ENCODE measurements around the gene CCDC171. TPM values are rescaled to one million over a fixed set of nuclear protein-coding genes. Genes with fewer than 3 reads are reported as not detected.
"Not testable (repeated sequence)": the region's sequence is repeated elsewhere in the genome, so short reads cannot be mapped to it uniquely, and the experiment has no call there.

CCDC171 gene
- total and polyA plus RNA-seq, 5 donors, result 0.61 to 3.4 (median 2.6) TPM

GRCh38 chr9:15764131-15764530 lies 211.3 kb downstream of the CCDC171 start:
- Histone ChIP-seq H3K27ac (ENCODE audit: low read length) (no peak overlapping the region), H3K4me3 (ENCODE audit: low read length) (no peak overlapping the region), H3K9me3 (ENCODE audit: control insufficient read depth, low read length) (no peaks in the 10 kb centered on the region), H3K27me3 (ENCODE audit: control insufficient read depth, insufficient read depth) (no peaks in the 10 kb centered on the region), H3K4me1 (ENCODE audit: control insufficient read depth, insufficient read depth, low read length) (no peaks in the 10 kb centered on the region)
- ATAC-seq (no peak), DNase-seq (no peak)
- intact Hi-C loops (cut with DNase I), result no loop called here
- 86% methylated on average over 2 of the region's 2 CpGs for WGBS

DNA sequence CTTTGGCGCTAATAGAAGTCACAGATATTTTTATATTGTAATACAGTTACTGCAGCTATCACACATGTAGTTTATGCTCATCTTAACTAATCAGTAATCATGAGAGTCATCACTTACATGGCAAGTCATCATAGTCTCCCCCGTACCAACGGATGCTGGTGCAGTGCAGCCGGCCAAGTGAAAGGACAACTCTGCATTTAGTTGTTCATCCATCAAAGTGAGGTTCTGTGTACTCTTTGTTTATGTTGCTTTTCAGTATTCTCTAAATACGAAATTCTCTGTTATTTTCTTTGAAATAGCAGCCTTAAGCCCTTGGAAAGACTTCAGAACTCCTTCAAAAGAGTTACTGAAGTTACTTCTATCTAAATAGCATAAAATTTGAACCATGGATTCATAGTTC lies 216.7 kb downstream of the CCDC171 start:
- no peak overlapping the region for H3K27ac ChIP-seq (ENCODE audit: low read length)
- DNase-seq (no peak), ATAC-seq (no peak)
- H3K4me1 ChIP-seq (ENCODE audit: control insufficient read depth, insufficient read depth, low read length), result no peaks in the 10 kb centered on the region
- H3K27me3 ChIP-seq (ENCODE audit: control insufficient read depth, insufficient read depth), result no peaks in the 10 kb centered on the region
- H3K4me3 ChIP-seq (ENCODE audit: low read length), result no peak overlapping the region
- 64% methylated on average over 5 of the region's 5 CpGs for whole genome bisulfite sequencing
- intact Hi-C loops (cut with DNase I), result no loop called here
- no peaks in the 10 kb centered on the region for H3K9me3 ChIP-seq (ENCODE audit: control insufficient read depth, low read length)

GRCh38 chr9:15778861-15779260 lies 226.0 kb downstream of the CCDC171 start:
- Histone ChIP-seq H3K27me3 (ENCODE audit: control insufficient read depth, insufficient read depth) (no peaks in the 10 kb centered on the region), H3K27ac (ENCODE audit: low read length) (no peak overlapping the region), H3K4me1 (ENCODE audit: control insufficient read depth, insufficient read depth, low read length) (no peaks in the 10 kb centered on the region), H3K4me3 (ENCODE audit: low read length) (no peak overlapping the region), H3K9me3 (ENCODE audit: control insufficient read depth, low read length) (no peaks in the 10 kb centered on the region)
- no peak for ATAC-seq
- no peak for DNase-seq
- intact Hi-C loops (cut with DNase I), result no loop called here
- WGBS, result 82% methylated on average over 5 of the region's 5 CpGs

GRCh38 chr9:15782106-15782505 lies 229.3 kb downstream of the CCDC171 start:
- Histone ChIP-seq H3K9me3 (ENCODE audit: control insufficient read depth, low read length) (no peaks in the 10 kb centered on the region), H3K4me1 (ENCODE audit: control insufficient read depth, insufficient read depth, low read length) (no peaks in the 10 kb centered on the region), H3K27me3 (ENCODE audit: control insufficient read depth, insufficient read depth) (no peaks in the 10 kb centered on the region), H3K27ac (ENCODE audit: low read length) (no peak overlapping the region), H3K4me3 (ENCODE audit: low read length) (no peak overlapping the region)
- WGBS, result 89% methylated on average over 5 of the region's 5 CpGs
- ATAC-seq (no peak), DNase-seq (no peak)
- intact Hi-C loops (cut with DNase I), result no loop called here

DNA sequence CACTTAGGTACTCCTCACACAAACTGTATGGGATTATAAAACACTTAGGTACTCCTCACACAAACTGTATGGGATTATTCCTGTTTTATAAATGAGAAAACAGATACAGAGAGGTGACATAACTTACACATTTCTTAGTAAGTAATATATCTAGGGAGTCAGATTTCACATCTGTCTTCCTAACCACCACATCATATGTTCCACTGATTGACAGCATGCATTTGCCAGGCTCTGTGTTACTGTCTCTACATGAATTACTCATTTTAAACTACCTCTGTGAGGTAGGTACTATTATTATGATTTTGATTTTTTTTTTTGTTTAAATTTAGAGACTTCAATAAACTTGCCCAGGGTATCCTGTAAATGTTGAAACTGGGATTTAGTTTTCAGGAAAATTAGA lies 232.7 kb downstream of the CCDC171 start:
- Histone ChIP-seq H3K27me3 (ENCODE audit: control insufficient read depth, insufficient read depth) (no peaks in the 10 kb centered on the region), H3K4me1 (ENCODE audit: control insufficient read depth, insufficient read depth, low read length) (no peaks in the 10 kb centered on the region), H3K4me3 (ENCODE audit: low read length) (no peak overlapping the region), H3K9me3 (ENCODE audit: control insufficient read depth, low read length) (no peaks in the 10 kb centered on the region), H3K27ac (ENCODE audit: low read length) (no peak overlapping the region)
- intact Hi-C loops (cut with DNase I), result no loop called here
- no peak for ATAC-seq
- DNase-seq, result no peak

- Histone ChIP-seq H3K27me3 (ENCODE audit: control insufficient read depth, insufficient read depth) (no peaks in the 10 kb centered on the region), H3K4me1 (ENCODE audit: control insufficient read depth, insufficient read depth, low read length) (no peaks in the 10 kb centered on the region), H3K9me3 (ENCODE audit: control insufficient read depth, low read length) (no peaks in the 10 kb centered on the region), H3K27ac (ENCODE audit: low read length) (no peak overlapping the region), H3K4me3 (ENCODE audit: low read length) (no peak overlapping the region)
- DNase-seq (no peak), ATAC-seq (no peak)
- 60% methylated on average over 3 of the region's 3 CpGs for WGBS
- intact Hi-C loops (cut with DNase I), result no loop called here
Observed at GRCh38 chr9:15786616-15787015, 233.8 kb downstream of the CCDC171 start.

GRCh38 chr9:15810219-15810899 lies 257.5 kb downstream of the CCDC171 start:
- H3K27me3 ChIP-seq (ENCODE audit: control insufficient read depth, insufficient read depth); H3K4me1 ChIP-seq (ENCODE audit: control insufficient read depth, insufficient read depth, low read length); H3K9me3 ChIP-seq (ENCODE audit: control insufficient read depth, low read length); H3K4me3 ChIP-seq (ENCODE audit: low read length); ATAC-seq; H3K27ac ChIP-seq (ENCODE audit: low read length); intact Hi-C loops (cut with DNase I): not testable (repeated sequence)
- WGBS, result 94% methylated on average over 34 of the region's 34 CpGs
- DNase-seq, result peak; percentile 12 to 56 (median 33)

GRCh38 chr9:15813076-15813475 lies 260.2 kb downstream of the CCDC171 start:
- no peak for DNase-seq
- ATAC-seq, result no peak
- intact Hi-C loops (cut with DNase I), result no loop called here
- Histone ChIP-seq H3K27me3 (ENCODE audit: control insufficient read depth, insufficient read depth) (no peaks in the 10 kb centered on the region), H3K9me3 (ENCODE audit: control insufficient read depth, low read length) (no peaks in the 10 kb centered on the region), H3K27ac (ENCODE audit: low read length) (no peak overlapping the region), H3K4me3 (ENCODE audit: low read length) (no peak overlapping the region), H3K4me1 (ENCODE audit: control insufficient read depth, insufficient read depth, low read length) (no peaks in the 10 kb centered on the region)
- 90% methylated on average over 2 of the region's 2 CpGs for WGBS

- Histone ChIP-seq H3K4me1 (ENCODE audit: control insufficient read depth, insufficient read depth, low read length) (no peaks in the 10 kb centered on the region), H3K4me3 (ENCODE audit: low read length) (no peak overlapping the region), H3K9me3 (ENCODE audit: control insufficient read depth, low read length) (no peaks in the 10 kb centered on the region), H3K27me3 (ENCODE audit: control insufficient read depth, insufficient read depth) (no peaks in the 10 kb centered on the region), H3K27ac (ENCODE audit: low read length) (no peak overlapping the region)
- ATAC-seq, result no peak
- intact Hi-C loops (cut with DNase I), result no loop called here
- DNase-seq, result no peak
- WGBS, result 71% methylated on average over 4 of the region's 4 CpGs
Observed at GRCh38 chr9:15824310-15824709, 271.5 kb downstream of the CCDC171 start.

DNA sequence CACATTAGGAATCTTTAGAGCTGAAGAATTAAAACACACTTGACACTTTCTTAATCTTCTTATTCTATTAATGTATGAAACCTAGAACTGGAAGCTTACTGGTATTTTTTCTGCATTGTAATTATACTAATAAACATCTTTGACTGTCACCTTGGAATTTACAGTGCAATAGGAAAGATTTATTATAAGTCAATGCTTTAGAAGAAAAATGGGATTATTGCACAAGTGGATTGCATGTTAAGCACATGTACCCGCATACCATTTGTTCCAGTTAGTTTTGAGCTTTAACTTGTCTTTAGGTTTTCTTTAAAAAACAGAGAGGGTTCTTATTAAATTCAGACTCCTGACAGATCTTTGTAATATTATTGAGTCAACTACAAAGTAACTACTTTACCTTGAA lies 278.5 kb downstream of the CCDC171 start:
- Histone ChIP-seq H3K4me1 (ENCODE audit: control insufficient read depth, insufficient read depth, low read length) (no peaks in the 10 kb centered on the region), H3K27me3 (ENCODE audit: control insufficient read depth, insufficient read depth) (no peaks in the 10 kb centered on the region), H3K27ac (ENCODE audit: low read length) (no peak overlapping the region), H3K4me3 (ENCODE audit: low read length) (no peak overlapping the region), H3K9me3 (ENCODE audit: control insufficient read depth, low read length) (no peaks in the 10 kb centered on the region)
- WGBS, result 94% methylated on average over 1 of the region's 1 CpG
- ATAC-seq, result no peak
- no peak for DNase-seq
- intact Hi-C loops (cut with DNase I), result no loop called here

DNA sequence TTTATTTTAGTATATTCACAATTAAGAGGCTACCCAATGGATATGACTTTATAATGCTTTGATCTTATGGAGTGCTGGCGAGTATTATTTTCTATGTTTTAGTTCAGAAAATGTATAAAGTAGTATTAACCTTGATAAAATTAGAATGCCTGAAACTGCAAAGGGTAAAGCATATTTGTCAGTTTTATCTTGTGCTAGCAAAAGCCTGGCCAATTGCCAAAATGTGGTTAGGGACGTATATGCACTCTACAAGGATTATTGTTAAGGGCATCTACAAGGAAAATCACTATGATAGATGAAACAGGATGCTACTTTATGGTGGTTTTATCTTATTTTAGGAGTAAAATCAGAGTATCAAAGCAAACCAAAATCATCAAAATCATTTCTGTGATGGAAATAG lies 281.7 kb downstream of the CCDC171 start:
- intact Hi-C loops (cut with DNase I), result no loop called here
- Histone ChIP-seq H3K27ac (ENCODE audit: low read length) (no peak overlapping the region), H3K9me3 (ENCODE audit: control insufficient read depth, low read length) (no peaks in the 10 kb centered on the region), H3K4me1 (ENCODE audit: control insufficient read depth, insufficient read depth, low read length) (no peaks in the 10 kb centered on the region), H3K27me3 (ENCODE audit: control insufficient read depth, insufficient read depth) (no peaks in the 10 kb centered on the region), H3K4me3 (ENCODE audit: low read length) (no peak overlapping the region)
- no peak for DNase-seq
- ATAC-seq, result no peak
- WGBS, result 57% methylated on average over 2 of the region's 2 CpGs

- intact Hi-C loops (cut with DNase I), result no loop called here
- no peak overlapping the region for H3K4me3 ChIP-seq (ENCODE audit: low read length)
- H3K27ac ChIP-seq (ENCODE audit: low read length), result no peak overlapping the region
- DNase-seq, result no peak
- WGBS, result 1% methylated on average over 4 of the region's 4 CpGs
- H3K4me1 ChIP-seq (ENCODE audit: control insufficient read depth, insufficient read depth, low read length), result no peaks in the 10 kb centered on the region
- H3K27me3 ChIP-seq (ENCODE audit: control insufficient read depth, insufficient read depth), result no peaks in the 10 kb centered on the region
- no peaks in the 10 kb centered on the region for H3K9me3 ChIP-seq (ENCODE audit: control insufficient read depth, low read length)
- ATAC-seq, result no peak
Observed at GRCh38 chr9:15837079-15837679, 284.3 kb downstream of the CCDC171 start.

Data from right cardiac atrium (tissue), 5 donors.